Measurements from ENCODE around the gene WSCD2. TPM values are rescaled to one million over a fixed set of nuclear protein-coding genes. Genes with fewer than 3 reads are reported as not detected.

WSCD2 gene
- polyA plus RNA-seq, 1 experiment: not detected

- Histone ChIP-seq H3K4me3 (ENCODE audit: low read depth, low read length) (no peak overlapping the region), H3K36me3 (ENCODE audit: control insufficient read depth, insufficient read depth, low read length) (no peaks in the 10 kb centered on the region), H3K27me3 (ENCODE audit: control insufficient read depth, insufficient read depth, low read length) (peaks cover 11% of the 10 kb centered on the region)
- DNase-seq (ENCODE audit: low read depth): no peak
- no peak for TF ChIP-seq CTCF (IDR thresholded peaks at IDR 0.05; ENCODE audit: insufficient read depth, low read depth, low read length)
- ChIA-PET POLR2A (no interaction called here), CTCF (no interaction called here)
Observed at GRCh38 chr12:108127654-108128053, 1.4 kb upstream of the WSCD2 start.

GRCh38 chr12:108128221-108129016 is 669 bp upstream of the WSCD2 start:
- DNase-seq (ENCODE audit: low read depth): no peak
- Histone ChIP-seq H3K27me3 (ENCODE audit: control insufficient read depth, insufficient read depth, low read length) (peaks cover 11% of the 10 kb centered on the region), H3K36me3 (ENCODE audit: control insufficient read depth, insufficient read depth, low read length) (no peaks in the 10 kb centered on the region), H3K4me3 (ENCODE audit: low read depth, low read length) (no peak overlapping the region; the same call in none of the 2 replicates)
- TF ChIP-seq CTCF (IDR thresholded peaks at IDR 0.05; ENCODE audit: insufficient read depth, low read depth, low read length): no peak
- ChIA-PET POLR2A (no interaction called here), CTCF (no interaction called here)

GRCh38 chr12:108131035-108131434 is 1.9 kb downstream of the WSCD2 start:
- TF ChIP-seq CTCF (IDR thresholded peaks at IDR 0.05; ENCODE audit: insufficient read depth, low read depth, low read length): no peak

GRCh38 chr12:108131657-108132126 is 2.6 kb downstream of the WSCD2 start:
- no peaks in the 10 kb centered on the region for H3K36me3 ChIP-seq (ENCODE audit: control insufficient read depth, insufficient read depth, low read length)
- TF ChIP-seq CTCF (IDR thresholded peaks at IDR 0.05; ENCODE audit: insufficient read depth, low read depth, low read length): no peak
- DNase-seq (ENCODE audit: low read depth): no peak
- H3K4me3 ChIP-seq (ENCODE audit: low read depth, low read length): no peak overlapping the region
- peaks cover 11% of the 10 kb centered on the region for H3K27me3 ChIP-seq (ENCODE audit: control insufficient read depth, insufficient read depth, low read length)
- ChIA-PET POLR2A (no interaction called here), CTCF (no interaction called here)

More at GRCh38 chr12:108131035-108131434, 1.9 kb downstream of the WSCD2 start:
- Histone ChIP-seq H3K27me3 (ENCODE audit: control insufficient read depth, insufficient read depth, low read length) (peaks cover 11% of the 10 kb centered on the region), H3K4me3 (ENCODE audit: low read depth, low read length) (no peak overlapping the region), H3K36me3 (ENCODE audit: control insufficient read depth, insufficient read depth, low read length) (no peaks in the 10 kb centered on the region)
- CTCF ChIA-PET: no interaction called here
- POLR2A ChIA-PET: no interaction called here
- DNase-seq (ENCODE audit: low read depth): no peak

GRCh38 chr12:108133482-108133881 is 4.4 kb downstream of the WSCD2 start:
- Histone ChIP-seq H3K4me3 (ENCODE audit: low read depth, low read length) (no peak overlapping the region), H3K27me3 (ENCODE audit: control insufficient read depth, insufficient read depth, low read length) (peaks cover 8% of the 10 kb centered on the region), H3K36me3 (ENCODE audit: control insufficient read depth, insufficient read depth, low read length) (no peaks in the 10 kb centered on the region)
- CTCF ChIA-PET: interaction anchor here (0.7 kb wide), 1 partner anchor 24 kb away, joined by 3 read pairs; no protein-coding TSS in a partner anchor
- no peak for TF ChIP-seq CTCF (IDR thresholded peaks at IDR 0.05; ENCODE audit: insufficient read depth, low read depth, low read length)
- DNase-seq (ENCODE audit: low read depth): no peak
- POLR2A ChIA-PET: no interaction called here
